HG03103 (cell line): ENCODE results near the gene GAN.
A peak's percentile ranks its signal among the peaks of the same experiment; 100 is the strongest.
"Not testable (repeated sequence)": the region's sequence is repeated elsewhere in the genome, so short reads cannot be mapped to it uniquely, and the experiment has no call there.

ENCODE experiments used
- ATAC-seq: cut with Tn5 transposase; IDR thresholded peaks from one replicate; pipeline ENCODE4 v1.9.1; 2021; ENCODE audit warnings: low read depth; ENCODE audit not compliant: unreplicated experiment

GAN gene

DNA sequence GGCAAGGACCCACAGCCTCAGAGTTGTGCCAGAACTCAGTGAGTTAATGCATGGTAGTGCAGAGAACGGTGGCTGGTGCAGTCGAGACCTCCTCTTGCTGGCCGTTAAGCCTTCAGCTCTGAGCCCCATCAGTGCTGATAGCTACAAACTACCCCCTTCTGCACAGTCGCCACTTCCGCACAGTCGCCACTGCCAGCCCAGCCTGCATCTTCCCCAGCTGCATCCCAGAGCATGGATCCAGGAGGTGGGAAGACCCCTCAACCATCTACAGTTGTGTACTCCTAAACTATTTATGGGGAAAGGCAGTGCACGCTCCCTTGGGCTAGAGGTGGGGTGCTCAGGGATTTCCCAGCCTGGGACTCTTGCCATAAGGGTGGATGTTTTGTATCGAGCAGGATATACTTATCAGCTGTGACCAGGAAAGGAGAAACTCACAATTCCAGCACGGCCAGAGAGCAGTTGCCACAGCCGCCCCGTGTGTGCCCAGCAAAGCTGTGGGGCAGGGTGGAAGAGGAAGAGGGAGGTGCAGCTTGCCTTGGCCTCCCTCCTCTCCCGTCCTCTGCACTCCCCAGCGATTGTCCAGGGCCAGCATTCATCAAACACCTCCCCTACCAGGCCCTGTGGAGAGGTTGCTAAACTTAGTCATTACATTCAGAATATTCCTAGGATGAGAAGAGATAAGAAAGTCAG, 80.3 kb downstream of the GAN start:
- no peak for ATAC-seq

DNA sequence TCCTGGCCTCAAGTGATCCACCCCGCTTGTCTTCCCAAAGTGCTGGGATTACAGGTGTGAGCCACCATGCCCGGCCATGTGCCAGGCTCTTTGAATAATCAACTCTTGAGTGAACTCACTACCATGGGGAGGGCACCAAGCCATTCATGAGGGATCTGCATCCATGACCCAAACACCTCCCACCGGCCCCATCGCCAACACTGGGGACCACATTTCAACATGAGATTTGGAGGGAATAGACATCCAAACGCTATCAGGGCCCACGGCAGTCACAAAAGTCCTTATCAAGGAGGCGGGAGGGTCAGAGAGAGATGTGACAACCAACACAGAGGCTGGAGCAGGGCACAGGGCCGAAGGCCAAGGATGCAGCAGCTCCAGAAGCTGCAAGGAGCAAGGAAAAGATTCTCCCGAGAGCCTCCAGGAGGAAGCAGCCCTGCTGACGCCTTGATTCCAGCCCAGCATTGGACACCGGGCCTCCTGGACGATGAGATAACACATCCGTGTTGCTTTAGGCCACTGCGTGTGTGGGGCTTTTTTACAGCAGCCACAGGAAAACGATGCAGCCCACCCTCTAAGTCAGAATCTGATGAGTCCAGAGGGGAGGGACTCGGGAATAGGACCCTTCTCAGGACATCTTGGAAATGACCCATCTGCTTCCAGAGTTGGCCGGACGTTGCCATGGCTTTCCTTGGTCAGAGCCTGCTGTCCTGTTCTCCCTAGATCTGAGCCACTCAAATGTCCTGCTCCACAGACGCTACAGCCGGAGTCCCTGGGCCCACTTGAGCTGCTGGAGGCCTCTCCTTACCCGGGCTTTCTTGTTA, 82.5 kb downstream of the GAN start:
- ATAC-seq: no peak

DNA sequence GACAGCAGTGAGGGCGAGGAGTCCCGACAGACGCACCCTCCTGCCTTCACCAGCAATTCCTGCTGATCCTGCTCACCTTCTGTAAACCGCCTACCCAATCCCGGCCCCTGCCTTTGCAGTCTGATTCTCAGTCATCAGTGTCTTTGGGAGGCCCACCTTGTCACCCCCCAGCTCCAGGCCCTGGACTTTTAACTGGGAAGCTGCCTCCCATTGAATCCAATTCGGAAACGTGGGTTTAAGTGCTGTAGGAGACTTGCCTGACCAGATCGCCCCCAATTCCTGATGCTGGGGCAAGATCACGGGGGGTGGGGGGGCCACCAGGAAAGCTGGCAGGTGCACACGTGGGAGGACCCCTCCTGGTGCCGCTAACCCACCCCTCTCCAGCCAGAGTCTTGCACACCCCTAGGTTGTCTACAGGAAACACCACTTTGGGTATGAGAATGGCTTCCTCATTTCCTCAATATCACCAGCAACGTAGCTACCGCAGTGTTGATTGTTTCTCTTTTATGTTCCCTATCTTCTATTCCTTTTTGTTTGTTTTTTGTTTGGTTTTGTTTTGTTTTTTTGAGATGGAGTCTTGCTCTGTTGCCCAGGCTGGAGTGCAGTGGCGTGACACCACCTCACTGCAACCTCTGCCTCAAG, 83.2 kb downstream of the GAN start:
- ATAC-seq: no peak

DNA sequence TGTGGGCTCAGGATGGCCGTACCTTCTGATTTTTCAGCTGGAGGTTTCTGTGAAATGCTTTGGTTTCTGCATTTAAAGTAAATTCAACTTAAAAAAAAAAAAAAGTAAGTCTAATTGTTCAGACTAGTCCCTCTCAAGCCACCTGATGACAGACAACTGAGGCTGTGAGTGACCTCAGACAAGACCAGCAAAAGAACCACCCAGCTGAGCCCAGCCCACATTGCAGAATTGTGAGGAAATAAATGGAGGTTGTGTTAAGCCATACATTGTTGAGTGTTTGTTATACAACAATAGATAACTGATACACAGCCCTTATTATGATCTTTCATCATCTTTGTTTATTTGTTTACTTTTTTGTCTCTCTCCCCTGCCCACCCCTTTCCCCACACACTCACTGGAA, 85.1 kb downstream of the GAN start:
- no peak for ATAC-seq

DNA sequence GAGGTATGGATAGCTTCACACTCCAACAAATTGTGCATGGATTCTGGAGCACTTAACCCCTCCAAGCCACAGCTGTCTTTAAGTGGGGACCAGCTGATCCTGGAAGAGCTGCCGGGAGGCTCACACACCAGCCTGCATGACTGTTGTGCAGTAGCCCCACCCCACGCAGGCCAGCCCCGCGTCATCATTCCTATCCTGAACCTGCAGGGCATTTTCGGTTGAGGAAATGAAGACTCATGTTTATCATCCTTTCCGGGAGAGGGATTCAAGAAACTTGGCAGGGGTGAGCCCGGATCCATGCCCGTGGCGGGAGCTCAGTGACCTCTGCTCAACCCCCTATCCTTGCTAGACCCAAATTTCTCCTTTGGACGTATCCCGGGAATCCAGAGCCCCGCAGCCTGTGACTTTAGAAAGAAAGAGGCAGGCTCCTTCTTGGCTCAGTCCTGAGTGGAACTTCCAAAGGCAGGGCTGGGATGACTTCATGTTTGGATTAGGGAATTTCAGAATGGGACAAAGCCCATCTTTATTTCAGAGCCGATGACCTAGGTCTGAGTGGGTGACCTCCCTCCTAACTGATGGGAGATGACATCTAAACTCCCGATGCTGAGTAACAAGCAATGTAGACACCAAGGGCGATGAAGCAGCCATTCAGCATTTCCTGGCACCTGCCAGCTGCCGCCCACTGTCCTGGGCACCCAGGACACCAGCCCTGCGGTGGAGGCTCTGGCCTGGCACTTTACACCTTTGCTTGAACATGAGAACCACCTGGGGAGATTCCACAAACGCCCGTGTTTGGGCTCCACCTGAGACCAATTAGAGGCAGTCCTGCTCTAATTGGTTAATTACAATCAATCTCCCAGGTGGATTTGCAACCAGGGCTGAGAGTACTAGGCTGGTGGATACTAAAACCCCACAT, 86.5 kb downstream of the GAN start:
- ATAC-seq: no peak

DNA sequence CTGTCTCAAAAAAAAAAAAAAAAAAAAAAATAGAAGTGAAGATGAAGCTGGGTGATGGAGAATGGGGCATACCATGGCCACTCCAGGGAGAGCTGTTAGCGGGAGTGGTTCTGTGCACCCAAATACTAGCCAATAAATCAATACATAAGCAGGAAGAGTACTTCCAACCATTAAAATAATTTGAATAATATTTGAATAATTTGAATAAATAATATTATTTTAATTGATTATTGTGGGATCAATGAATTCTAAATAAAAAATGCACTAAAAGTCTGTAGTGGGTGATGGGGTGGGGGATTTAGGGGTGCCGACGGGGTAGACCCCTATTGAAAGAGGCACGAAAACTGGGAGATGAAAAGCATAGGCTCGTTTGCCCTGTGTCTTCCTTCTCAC, 88.4 kb downstream of the GAN start:
- no peak for ATAC-seq

DNA sequence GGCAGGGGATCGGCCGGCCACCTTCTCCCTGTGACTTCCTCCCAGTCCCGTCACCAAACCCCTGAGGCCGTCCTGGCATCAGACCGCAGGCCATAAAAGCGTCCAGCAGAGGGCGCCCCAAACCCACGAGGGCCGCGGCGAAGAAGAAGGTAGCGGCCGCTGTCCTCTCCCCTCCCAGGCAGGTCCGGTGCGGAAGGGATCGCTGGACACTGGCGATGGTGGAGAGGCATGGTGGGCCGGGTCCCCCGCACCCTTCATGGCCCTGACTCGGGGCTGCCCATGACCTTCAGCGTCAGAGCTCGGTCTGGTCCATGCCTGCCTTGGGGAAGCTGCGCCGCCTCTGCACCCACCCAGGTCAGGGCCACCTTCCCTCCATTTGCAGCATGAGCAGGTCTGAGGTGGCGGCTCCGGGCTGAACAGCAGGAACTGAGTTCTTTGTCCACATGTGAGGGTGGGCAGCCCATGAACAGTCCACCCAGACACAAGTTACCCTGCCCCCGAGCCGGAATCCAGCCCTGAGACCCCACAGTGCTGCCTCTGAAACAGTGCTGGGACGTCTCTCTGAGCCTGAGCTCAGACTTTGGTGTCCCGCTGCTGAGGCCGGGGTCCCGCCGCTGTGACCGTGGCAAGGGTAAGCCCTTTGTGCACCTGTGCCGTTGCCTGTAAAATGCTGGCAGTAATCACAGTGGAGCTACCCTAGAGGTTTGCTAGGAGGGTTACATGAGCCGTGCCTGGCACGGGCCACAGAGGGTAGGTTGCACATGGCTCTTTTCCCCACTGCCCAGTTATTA, 89.0 kb downstream of the GAN start:
- ATAC-seq: peak; percentile 88

DNA sequence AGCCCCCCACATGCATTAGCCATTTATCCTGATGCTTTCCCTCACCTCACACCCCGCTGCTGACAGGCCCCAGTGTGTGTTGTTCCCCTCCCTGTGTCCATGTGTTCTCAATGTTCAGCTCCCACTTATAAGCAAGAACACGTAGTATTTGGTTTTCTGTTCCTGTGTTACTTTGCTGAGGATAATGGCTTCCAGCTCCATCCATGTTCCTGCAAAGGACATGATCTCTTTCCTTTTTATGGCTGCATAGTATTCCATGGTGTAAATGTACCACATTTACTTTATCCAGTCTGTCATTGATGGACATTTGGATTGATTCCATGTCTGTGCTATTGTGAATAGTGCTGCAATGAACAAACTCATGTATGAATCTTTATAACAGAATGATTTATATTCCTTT, 90.2 kb downstream of the GAN start:
- not testable (repeated sequence) for ATAC-seq

DNA sequence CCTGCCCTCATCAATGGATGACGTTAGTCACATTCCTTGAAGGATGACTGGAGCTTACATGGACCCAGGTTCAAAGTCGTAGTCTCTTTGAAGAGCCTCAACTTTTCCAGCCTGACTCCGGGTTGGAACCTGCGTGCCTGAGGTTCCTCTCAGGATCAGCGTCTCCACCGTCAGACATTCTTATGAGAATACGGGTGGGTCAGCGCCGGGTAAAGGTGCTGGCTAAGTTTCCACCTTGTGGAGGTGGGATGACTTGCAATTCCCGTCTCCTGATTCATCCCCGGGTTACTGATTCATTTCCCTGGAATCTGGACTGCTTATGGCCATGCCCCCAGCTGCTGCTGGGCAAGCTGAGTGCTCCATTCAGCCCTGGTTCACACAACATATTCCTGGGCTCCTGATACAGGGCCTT, 90.9 kb downstream of the GAN start:
- ATAC-seq: no peak

DNA sequence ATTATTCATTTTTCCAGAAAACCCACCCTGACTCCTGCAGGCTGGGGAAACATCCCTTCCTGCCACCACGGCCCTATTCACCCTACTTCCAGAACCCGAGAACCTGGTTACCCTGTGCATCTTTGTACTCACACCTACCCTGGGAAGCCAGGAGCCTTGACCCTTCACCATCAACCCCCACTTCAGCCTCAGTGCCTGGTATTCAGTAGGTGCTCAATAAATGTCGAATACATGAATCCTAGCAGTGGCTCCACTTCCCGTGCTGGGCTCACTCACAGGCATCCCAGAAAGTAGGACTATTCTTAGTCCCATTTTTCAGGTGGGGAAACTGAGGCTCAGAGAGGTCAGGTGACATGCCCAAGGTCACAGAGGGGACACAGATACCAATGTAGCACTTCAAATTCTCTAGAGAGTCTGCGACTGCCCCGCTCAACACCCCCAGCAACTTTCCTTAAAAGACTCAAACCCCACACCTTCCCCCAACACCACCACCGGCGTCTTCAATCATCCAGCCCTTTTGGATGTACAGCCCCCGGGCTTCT, 93.7 kb downstream of the GAN start:
- ATAC-seq: no peak

DNA sequence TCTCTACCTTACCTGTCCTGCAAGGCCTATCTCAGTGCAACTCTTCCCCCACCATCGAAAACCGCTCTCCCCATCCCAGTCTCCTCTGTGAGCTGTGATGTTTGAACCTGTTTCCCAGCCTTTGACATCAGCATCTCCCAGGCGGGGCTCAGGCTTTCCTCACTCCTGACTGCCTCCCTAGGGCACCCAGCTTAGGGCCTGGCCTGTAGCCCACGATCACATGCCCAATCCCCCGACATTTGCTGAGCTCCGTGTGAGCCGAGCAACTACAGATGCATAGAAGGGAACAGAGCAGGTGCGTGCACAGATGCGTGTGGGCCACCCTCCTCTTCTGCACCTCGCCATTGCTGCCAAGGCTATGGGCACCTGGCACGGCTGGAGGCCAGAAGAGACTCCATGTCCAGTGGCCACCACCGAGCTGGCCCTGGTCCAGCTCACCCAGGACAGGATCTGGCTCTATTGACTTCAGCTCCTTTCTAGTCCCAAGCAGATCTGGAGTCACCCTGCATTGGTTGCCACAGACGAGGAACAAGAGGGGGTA, 94.3 kb downstream of the GAN start:
- no peak for ATAC-seq

DNA sequence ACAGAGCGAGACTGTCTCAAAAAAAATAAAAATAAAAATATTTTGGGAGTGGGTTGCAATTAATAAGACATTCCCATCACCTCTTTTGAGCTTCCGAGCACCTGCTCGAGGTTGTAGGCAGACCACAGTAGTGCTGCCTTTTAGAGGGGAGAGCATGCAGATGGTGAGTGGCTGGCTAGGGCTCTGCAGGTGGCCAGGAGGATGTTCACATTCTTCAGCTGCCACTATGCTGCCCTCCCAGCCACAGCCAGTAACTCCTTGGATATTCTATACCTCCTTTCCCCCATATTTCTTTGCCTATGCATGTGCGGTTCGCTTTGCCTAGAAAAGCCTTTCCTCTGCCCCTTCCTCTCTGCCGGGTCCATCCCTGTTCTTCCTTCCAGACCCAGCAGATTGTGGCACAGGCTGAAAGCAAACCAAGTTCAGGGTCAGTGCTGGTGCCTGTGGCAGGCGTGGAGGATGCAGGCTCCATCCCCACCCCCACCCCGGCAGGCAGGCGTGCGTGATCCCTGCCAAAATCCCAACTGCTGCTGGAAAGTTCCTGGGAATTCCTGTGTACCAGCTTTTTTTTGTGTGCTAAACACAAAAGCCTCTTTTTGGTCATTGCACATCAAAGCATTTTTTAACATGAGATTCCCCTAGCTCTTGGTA, 96.0 kb downstream of the GAN start:
- no peak for ATAC-seq

DNA sequence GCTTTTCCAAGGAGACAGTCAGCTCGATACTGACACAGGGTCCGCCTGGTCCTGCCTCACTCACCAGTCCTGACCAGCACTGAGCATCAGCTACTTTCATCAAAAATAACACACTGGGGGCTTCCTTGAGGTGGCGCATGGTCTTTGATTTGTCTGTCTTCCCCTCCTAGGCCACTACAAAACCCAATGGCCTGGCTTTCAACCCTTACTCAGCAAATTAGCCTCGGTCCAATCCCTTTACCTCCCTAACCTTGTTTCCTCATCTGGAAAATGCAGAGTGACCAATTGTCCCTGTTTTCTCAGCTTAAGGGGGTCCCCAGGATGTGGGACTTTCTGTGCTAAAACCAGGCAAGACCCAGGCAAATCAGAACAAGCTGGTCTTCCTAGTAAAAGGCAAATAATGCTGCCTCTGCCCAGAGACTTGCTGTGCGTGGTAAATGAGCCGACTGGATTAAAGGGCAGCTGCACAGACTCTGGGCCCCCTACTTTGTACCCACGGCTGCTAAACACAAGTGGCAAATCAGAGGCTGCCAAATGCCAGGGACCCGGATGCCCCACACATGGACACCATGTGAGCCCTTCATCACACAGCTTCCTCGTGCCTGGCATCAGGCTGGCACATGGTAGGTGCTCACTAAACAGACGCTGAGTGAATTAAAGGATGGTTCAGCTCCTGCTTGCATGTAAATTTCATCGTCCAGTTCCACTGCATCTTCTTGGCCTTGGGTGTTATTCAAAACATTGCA, 98.7 kb downstream of the GAN start:
- ATAC-seq: no peak

DNA sequence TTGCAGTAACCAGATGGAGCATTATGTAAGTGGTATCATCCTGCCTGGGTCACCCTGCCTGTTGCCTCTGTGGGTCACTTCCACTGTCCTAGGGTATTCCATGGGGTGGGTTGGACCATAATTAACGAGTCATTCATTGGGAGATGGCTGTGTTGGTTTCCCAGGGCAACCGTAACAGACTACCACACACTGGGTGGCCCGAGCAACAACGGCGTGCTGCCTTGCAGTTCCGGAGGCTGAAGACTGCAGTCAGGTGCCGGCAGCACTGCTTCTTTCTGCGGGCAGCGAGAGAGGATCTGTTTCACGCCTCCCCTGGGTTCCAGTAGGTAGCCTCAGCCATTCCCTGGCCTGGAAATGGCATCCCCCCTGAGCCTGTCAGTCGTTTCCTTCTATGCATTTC, 101.0 kb downstream of the GAN start:
- ATAC-seq: no peak

DNA sequence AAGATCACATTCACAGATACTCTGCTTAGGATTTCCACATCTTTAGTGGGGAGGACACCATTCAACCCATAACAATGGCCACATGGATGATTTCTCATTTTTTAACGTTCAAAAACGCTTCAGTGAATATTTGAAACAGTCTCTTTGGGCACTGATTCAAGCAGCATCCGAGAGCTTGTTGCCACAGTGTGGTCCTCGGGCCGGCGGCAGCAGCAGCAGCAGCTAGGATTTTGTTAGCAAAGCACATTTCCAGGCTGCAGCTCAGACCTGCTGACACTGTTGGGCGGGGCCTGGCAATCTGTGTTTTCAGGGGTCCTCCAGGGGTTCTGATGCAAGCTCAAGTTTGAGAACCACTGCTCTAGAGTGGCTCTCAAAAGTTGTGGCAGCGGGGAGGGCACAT, 102.0 kb downstream of the GAN start:
- ATAC-seq: no peak

DNA sequence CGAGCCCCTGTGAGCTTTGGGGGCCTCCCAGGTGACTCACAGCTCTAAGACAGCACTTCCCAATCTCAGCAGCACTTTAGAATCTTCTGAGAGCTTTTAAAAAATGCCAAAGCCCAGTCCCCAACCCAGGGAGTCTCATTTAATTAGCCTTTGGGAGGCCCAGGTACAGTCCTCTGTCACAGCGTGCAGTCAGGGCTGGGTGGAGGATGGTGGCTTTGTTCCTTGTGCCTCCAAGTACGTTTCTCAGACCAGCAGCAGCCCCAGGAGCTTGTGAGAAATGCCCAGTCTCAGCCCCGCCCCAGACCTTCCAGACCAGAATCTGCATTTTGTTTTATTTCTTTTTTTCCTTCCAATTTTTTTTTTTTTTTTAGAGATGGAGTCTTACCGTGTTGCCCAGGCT, 102.4 kb downstream of the GAN start:
- ATAC-seq: no peak

DNA sequence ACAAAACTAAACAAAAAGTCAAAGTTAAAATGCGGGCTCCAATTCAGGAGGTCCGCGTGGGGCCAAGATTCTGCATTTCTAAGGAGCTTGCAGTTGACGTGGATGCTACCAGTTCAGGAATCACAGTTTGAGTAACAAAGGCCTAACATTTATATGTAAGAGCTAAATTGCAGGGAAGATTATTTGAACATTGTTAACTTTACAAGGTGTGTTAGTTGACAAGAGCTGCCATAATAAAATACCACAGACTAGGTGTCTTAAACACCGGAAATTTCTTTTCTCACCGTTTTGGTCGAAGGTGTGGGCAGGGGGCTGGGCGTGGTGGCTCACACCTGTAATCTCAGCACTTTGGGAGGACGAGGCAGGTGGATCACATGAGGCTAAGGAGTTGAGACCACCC, 105.0 kb downstream of the GAN start:
- ATAC-seq: no peak

DNA sequence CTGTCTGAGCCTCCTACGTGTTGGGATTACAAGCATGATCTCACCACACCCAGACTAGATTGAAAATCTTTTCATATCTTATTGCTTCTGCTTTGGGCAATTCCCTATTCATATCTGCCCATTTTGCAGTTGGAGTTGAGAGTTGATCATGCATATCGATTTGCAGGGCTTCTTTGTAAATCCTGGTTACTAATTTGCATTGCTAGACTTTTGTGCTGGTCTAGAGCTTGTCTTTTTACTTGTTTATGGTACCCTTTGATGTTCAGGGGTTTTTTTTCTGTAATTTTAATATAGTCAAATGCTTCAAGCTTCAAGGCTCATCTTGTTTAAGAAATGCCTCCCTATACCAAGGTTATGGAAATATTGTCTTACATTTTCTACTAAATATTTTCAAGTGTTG, 106.4 kb downstream of the GAN start:
- ATAC-seq: no peak
